Neutrophil (primary cell): ENCODE measurements around the gene DIS3L2.
"Not testable (repeated sequence)": the region's sequence is repeated elsewhere in the genome, so short reads cannot be mapped to it uniquely, and the experiment has no call there.

ENCODE experiments used
- H3K27ac ChIP-seq: fragments of 200-600 bp; sonication (generic); 2 replicates; pipeline ENCODE4 v1.5.1; 2016; ENCODE audit warnings: mild to moderate bottlenecking, moderate library complexity
- H3K27me3 ChIP-seq: fragments of 200-600 bp; sonication (generic); 2 replicates; pipeline ENCODE4 v1.6.0; 2016; ENCODE audit warnings: mild to moderate bottlenecking
- H3K36me3 ChIP-seq: fragments of 200-600 bp; sonication (generic); 2 replicates; pipeline ENCODE4 v1.5.1; 2017
- H3K4me1 ChIP-seq, 2 experiments: fragments of 200-600 bp in 1 of 2; sonication (generic) in 1 of 2; 1 replicate in 1 of 2; 2 replicates in 1 of 2; pipeline versions ENCODE4 v1.5.1 to v1.6.1; 2013 to 2016; ENCODE audit warnings: low read depth in 1 of 2, low read length in 1 of 2, mild to moderate bottlenecking in 1 of 2, moderate library complexity in 1 of 2; ENCODE audit not compliant: control insufficient read depth in 1 of 2, insufficient read depth in 1 of 2
- H3K4me3 ChIP-seq, 2 experiments: fragments of 200-600 bp in 1 of 2; sonication (generic) in 1 of 2; 1 replicate in 1 of 2; 2 replicates in 1 of 2; pipeline ENCODE4 v1.5.1; 2013 to 2016; ENCODE audit warnings: low read depth in 1 of 2, low read length in 1 of 2, mild to moderate bottlenecking in 1 of 2, moderate library complexity in 1 of 2
- H3K9me3 ChIP-seq: fragments of 200-600 bp; sonication (generic); 2 replicates; pipeline ENCODE4 v1.5.1; 2016
- TF ChIP-seq, protein P1 (sequence below): fragments of 200-600 bp; sonication (generic); IDR thresholded peaks from 2 replicates; pipeline ENCODE4 v1.5.1; 2016; ENCODE audit warnings: antibody characterized with exemption

The DIS3L2 gene

DNA sequence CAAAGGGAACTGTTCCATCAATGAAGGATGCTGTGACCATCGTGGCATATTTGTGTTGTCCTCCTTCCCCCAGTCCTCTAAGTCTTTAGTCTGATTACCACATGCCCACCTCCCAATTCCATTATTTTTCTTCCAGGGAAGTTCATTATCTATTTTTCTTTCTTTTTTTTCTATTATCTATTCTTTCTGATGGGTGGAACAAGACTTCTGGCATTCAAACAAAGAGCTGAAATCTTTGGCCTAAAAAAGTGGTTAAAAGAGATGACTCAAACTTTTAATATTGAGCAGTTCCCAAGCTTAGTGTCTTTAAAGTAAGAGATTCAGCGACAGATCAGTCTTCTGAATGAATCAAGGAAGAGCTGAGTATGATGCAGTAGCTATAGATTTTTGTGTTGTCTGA is 66.6 kb downstream of the DIS3L2 start:
- Histone ChIP-seq H3K9me3 (no peaks in the 10 kb centered on the region), H3K36me3 (peaks cover 14% of the 10 kb centered on the region), H3K27ac (no peak overlapping the region), H3K27me3 (no peaks in the 10 kb centered on the region), H3K4me3 (no peak overlapping the region), H3K4me1 (no peaks in the 10 kb centered on the region)
- TF ChIP-seq, protein P1, sequence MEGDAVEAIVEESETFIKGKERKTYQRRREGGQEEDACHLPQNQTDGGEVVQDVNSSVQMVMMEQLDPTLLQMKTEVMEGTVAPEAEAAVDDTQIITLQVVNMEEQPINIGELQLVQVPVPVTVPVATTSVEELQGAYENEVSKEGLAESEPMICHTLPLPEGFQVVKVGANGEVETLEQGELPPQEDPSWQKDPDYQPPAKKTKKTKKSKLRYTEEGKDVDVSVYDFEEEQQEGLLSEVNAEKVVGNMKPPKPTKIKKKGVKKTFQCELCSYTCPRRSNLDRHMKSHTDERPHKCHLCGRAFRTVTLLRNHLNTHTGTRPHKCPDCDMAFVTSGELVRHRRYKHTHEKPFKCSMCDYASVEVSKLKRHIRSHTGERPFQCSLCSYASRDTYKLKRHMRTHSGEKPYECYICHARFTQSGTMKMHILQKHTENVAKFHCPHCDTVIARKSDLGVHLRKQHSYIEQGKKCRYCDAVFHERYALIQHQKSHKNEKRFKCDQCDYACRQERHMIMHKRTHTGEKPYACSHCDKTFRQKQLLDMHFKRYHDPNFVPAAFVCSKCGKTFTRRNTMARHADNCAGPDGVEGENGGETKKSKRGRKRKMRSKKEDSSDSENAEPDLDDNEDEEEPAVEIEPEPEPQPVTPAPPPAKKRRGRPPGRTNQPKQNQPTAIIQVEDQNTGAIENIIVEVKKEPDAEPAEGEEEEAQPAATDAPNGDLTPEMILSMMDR = no peak

DNA sequence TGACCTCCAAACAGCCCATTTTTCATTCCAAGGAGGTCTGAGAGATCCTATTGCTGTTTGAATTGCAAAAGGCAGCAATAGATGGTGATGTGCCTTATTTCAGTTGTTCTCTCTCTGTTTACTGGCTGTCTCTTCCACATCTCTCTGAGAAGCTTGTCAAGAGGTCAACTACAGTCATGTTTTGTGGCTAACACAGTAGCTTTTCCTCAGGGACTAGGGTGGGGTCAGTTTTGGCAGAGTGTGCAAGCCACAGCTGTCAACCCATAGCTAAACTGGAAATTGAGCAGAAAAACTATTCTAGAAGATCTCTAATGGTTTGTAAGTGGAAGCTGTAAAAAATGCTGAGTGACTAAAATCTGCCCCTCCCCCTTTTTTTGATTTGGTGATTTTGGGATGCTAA is 67.1 kb downstream of the DIS3L2 start:
- Histone ChIP-seq H3K4me3 (no peak overlapping the region), H3K27ac (no peak overlapping the region), H3K9me3 (no peaks in the 10 kb centered on the region), H3K4me1 (no peaks in the 10 kb centered on the region), H3K36me3 (peaks cover 10% of the 10 kb centered on the region), H3K27me3 (no peaks in the 10 kb centered on the region)
- TF ChIP-seq, protein P1 = no peak

DNA sequence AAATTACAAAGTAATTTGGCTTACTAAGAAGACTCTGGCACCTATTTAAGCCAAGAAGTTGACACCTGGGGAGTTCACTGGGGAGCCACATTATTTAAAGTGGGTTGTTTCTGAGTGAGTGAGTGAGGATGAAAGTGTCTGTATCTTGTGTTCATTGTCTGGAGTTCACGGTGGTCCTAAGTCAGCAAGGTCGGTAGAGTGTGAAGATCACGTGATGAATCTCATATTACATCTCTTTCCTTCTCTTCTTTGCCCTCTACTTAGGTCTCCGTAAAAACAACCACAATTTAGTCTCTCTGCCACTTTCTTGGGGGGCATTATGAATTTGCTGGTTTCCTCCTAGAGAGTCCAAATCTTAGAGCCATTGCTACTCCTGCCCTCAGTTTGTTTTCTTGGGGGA is 67.8 kb downstream of the DIS3L2 start:
- Histone ChIP-seq H3K4me3 (no peak overlapping the region), H3K27me3 (no peaks in the 10 kb centered on the region), H3K36me3 (peaks cover 10% of the 10 kb centered on the region), H3K27ac (no peak overlapping the region), H3K4me1 (no peaks in the 10 kb centered on the region), H3K9me3 (no peaks in the 10 kb centered on the region)
- TF ChIP-seq, protein P1 = no peak

DNA sequence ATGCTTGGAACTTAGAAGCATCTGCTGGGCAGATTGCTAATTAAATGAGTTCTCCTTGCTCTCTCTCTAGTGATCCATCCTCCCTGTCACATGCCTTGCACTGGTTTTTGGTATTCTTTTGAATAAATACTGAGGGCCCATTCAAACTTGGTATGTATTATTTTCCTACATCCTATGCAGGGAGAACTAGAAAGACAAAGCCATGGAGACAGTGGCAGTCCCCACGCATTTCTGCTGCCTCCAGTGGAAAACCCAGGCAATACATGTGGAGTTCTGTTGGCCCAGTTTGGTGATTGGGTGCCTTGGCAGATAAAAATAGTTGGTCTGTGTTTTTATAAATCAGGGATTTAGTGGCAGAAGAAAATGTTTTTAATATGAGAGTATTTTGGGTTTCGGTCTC is 68.7 kb downstream of the DIS3L2 start:
- H3K9me3 ChIP-seq = no peaks in the 10 kb centered on the region
- no peaks in the 10 kb centered on the region for H3K27me3 ChIP-seq
- H3K4me1 ChIP-seq = no peaks in the 10 kb centered on the region
- peaks cover 4% of the 10 kb centered on the region for H3K36me3 ChIP-seq
- H3K27ac ChIP-seq = no peak overlapping the region
- H3K4me3 ChIP-seq = no peak overlapping the region
- TF ChIP-seq, protein P1 = no peak

DNA sequence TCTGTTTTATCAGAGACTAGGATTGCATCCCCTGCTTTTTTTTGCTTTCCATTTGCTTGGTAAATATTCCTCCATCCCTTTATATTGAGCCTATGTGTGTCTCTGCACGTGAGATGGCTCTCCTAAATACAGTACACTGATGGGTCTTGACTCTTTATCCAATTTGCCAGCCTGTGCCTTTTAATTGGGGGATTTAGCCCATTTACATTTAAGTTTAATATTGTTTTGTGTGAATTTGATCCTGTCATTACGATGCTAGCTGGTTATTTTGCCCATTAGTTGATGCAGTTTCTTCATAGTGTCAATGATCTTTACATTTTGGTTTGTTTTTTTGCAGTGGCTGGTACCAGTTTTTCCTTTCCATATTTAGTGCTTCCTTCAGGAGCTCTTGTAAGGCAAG is 73.8 kb downstream of the DIS3L2 start:
- H3K9me3 ChIP-seq, H3K27ac ChIP-seq, H3K27me3 ChIP-seq, H3K36me3 ChIP-seq, H3K4me1 ChIP-seq, H3K4me3 ChIP-seq: not testable (repeated sequence)

DNA sequence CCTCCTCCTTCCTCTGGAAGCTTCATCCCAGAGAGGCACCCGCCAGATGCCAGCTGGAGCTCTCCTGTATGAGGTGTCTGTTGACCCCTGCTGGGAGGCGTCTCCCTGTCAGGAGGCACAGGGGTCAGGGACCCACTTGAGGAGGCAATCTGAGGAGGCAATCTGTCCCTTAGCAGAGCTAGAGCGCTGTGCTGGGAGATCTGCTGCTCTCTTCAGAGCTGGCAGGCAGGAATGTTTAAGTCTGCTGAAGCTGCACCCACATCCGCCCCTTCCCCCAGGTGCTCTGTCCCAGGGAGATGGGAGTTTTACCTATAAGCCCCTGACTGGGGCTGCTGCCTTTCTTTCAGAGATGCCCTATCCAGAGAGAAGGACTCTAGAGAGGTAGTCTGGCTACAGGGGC is 75.4 kb downstream of the DIS3L2 start:
- H3K4me3 ChIP-seq, H3K4me1 ChIP-seq, H3K27ac ChIP-seq, H3K36me3 ChIP-seq, H3K9me3 ChIP-seq, H3K27me3 ChIP-seq: not testable (repeated sequence)

DNA sequence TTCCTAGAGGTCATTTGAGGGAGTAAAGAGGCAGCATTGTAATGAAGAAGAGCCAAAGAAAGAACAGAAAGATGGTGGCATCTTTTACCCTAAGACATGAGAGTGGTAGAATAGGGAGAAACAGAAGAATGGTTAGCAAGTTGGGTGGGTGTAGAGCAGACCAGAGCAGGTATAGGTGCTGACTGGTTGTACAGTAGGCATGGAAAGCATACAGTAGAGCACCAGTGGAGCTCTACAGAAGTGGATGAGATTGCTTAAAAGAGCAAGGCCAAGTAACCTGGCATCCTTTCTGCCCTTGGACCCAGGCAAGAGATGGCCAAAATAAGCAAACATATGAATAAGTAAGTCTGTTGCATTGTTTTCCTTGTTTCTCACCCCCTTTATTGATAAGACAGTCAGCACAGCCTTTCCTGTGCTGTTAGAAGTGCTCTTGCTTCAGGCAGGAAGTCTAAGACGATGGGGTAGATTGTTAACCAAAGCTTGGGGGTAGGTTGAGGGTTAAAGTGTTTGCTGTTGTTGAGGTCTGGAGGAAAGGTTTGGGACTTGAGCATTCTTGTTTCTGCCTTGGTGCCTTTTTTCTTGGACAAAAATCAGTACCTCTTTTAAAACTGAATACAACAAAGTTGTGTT is 76.9 kb downstream of the DIS3L2 start:
- TF ChIP-seq, protein P1 = no peak
- H3K9me3 ChIP-seq = no peaks in the 10 kb centered on the region
- no peak overlapping the region for H3K4me3 ChIP-seq

More for the DNA sequence above, 76.9 kb downstream of the DIS3L2 start:
- no peak overlapping the region for H3K27ac ChIP-seq
- H3K4me1 ChIP-seq = no peaks in the 10 kb centered on the region
- H3K36me3 ChIP-seq = no peaks in the 10 kb centered on the region
- no peaks in the 10 kb centered on the region for H3K27me3 ChIP-seq
